ENCODE data around the gene HOXA6.
A peak's percentile ranks its signal among the peaks of the same experiment; 100 is the strongest.

Gene HOXA6

GRCh38 chr7:27139334-27140125 lies 8.0 kb downstream of the HOXA6 start:
- no peak for DNase-seq (ENCODE audit: low read depth in 2 of 2)

- DNase-seq (ENCODE audit: low read depth in 2 of 2), result no peak
Observed at GRCh38 chr7:27138985-27139333, 8.6 kb downstream of the HOXA6 start.

- no peak for DNase-seq (ENCODE audit: low read depth in 2 of 2)
Observed at GRCh38 chr7:27138472-27138871, 9.1 kb downstream of the HOXA6 start.

- DNase-seq (ENCODE audit: low read depth in 2 of 2), result no peak
Observed at GRCh38 chr7:27137640-27138315, 9.8 kb downstream of the HOXA6 start.

- peak; percentile 74 to 80 for DNase-seq (ENCODE audit: low read depth in 2 of 2)
Observed at GRCh38 chr7:27134392-27134791, 13.2 kb downstream of the HOXA6 start.

GRCh38 chr7:27133409-27134231 lies 14.0 kb downstream of the HOXA6 start:
- DNase-seq (ENCODE audit: low read depth in 2 of 2), result no peak

GRCh38 chr7:27132978-27133377 lies 14.6 kb downstream of the HOXA6 start:
- DNase-seq (ENCODE audit: low read depth in 2 of 2), result no peak

- no peak for DNase-seq (ENCODE audit: low read depth in 2 of 2)
Observed at GRCh38 chr7:27132214-27132613, 15.4 kb downstream of the HOXA6 start.

- DNase-seq (ENCODE audit: low read depth in 2 of 2), result no peak
Observed at GRCh38 chr7:27131390-27131819, 16.2 kb downstream of the HOXA6 start.

GRCh38 chr7:27130540-27131389 lies 16.8 kb downstream of the HOXA6 start, which contains the start of gene HOXA4:
Gene HOXA4, minus strand, starts transcription at chr7:27130757. Its CDS starts 24 bp downstream, at chr7:27130733.
- peak; percentile 69 to 71 for DNase-seq (ENCODE audit: low read depth in 2 of 2)

GRCh38 chr7:27129729-27130539 lies 17.6 kb downstream of the HOXA6 start:
- no peak for DNase-seq (ENCODE audit: low read depth in 2 of 2)

GRCh38 chr7:27128776-27129728 lies 18.5 kb downstream of the HOXA6 start:
- DNase-seq (ENCODE audit: low read depth in 2 of 2), result no peak

GRCh38 chr7:27128034-27128433 lies 19.5 kb downstream of the HOXA6 start:
- no peak for DNase-seq (ENCODE audit: low read depth in 2 of 2)

GRCh38 chr7:27126596-27127327 lies 20.8 kb downstream of the HOXA6 start:
- DNase-seq (ENCODE audit: low read depth in 2 of 2), result no peak

- no peak for DNase-seq (ENCODE audit: low read depth in 2 of 2)
Observed at GRCh38 chr7:27125986-27126394, 21.6 kb downstream of the HOXA6 start.

GRCh38 chr7:27124902-27125689 lies 22.5 kb downstream of the HOXA6 start:
- no peak for DNase-seq (ENCODE audit: low read depth in 2 of 2)

GRCh38 chr7:27124096-27124901 lies 23.3 kb downstream of the HOXA6 start:
- DNase-seq (ENCODE audit: low read depth in 2 of 2), result peak; percentile 54 to 63

All from fibroblast of skin of left quadriceps (primary cell).